Heart left ventricle (tissue), 16 donors: Measurements from ENCODE around the gene SMPDL3A. TPM values are rescaled to one million over a fixed set of nuclear protein-coding genes. Genes with fewer than 3 reads are reported as not detected.

Experiments
- ATAC-seq, 4 donors: fragments of 200-7000 bp; cut with Tn5 transposase; one replicate each; pipeline ENCODE4 v1.9.1; 2020 to 2022; ENCODE audit warnings: moderate library complexity in 4 of 4, mild to moderate bottlenecking in 3 of 4, moderate number of reproducible peaks in 1 of 4
- DNase-seq, 5 donors: peaks; one replicate each; pipeline ENCODE4 v3.0.0-alpha.2; 2020
- H3K27ac ChIP-seq, 12 donors: fragments of 200-600 bp; sonication (generic) in 4 of 12; one replicate each; pipeline versions ENCODE4 v1.5.0 to v1.8.0; 2016 to 2022; ENCODE audit warnings: mild to moderate bottlenecking in 2 of 12
- H3K27me3 ChIP-seq, 9 donors: fragments of 200-600 bp; sonication (generic) in 2 of 9; one replicate each; pipeline versions ENCODE4 v1.5.1 to v1.8.0; 2016 to 2022; ENCODE audit warnings: mild to moderate bottlenecking in 3 of 9
- H3K36me3 ChIP-seq, 9 donors: fragments of 200-600 bp; sonication (generic) in 2 of 9; one replicate each; pipeline versions ENCODE4 v1.5.0 to v1.8.0; 2018 to 2022; ENCODE audit warnings: mild to moderate bottlenecking in 2 of 9
- H3K4me1 ChIP-seq, 12 donors: fragments of 200-600 bp; sonication (generic) in 4 of 12; one replicate each; pipeline versions ENCODE4 v1.5.0 to v1.8.0; 2016 to 2022; ENCODE audit warnings: mild to moderate bottlenecking in 3 of 12
- H3K4me3 ChIP-seq, 12 donors: fragments of 200-600 bp; sonication (generic) in 4 of 12; one replicate each; pipeline versions ENCODE4 v1.5.0 to v1.8.0; 2017 to 2022; ENCODE audit warnings: mild to moderate bottlenecking in 9 of 12, moderate library complexity in 4 of 12
- H3K9me3 ChIP-seq, 12 donors: fragments of 200-600 bp; sonication (generic) in 4 of 12; one replicate each; pipeline versions ENCODE4 v1.5.0 to v1.8.0; 2016 to 2022; ENCODE audit warnings: mild to moderate bottlenecking in 1 of 12
- POLR2A ChIP-seq, 2 donors: fragments of 450-650 bp; IDR thresholded peaks; one replicate each; pipeline ENCODE4 v1.6.1; 2017; ENCODE audit warnings: antibody characterized with exemption in 2 of 2, mild to moderate bottlenecking in 2 of 2, moderate library complexity in 2 of 2
- WGBS, 4 donors: extraction: QIAGEN DNeasy Blood & Tissue Kit in 2 of 4; methylation state at CpG; one replicate each; pipeline versions ENCODE4 v1.1.5 to v1.1.7; 2013 to 2018; 5-methylcytosine and 5-hydroxymethylcytosine counted together
- intact Hi-C, 10 donors: fragments of 100-400 bp; cut with DNase I; formaldehyde crosslinking; loops; one replicate each; pipeline versions ENCODE4 v1.11.1 to v1.14.2; 2022
- polyA plus RNA-seq, 2 donors: library from polyadenylated mRNA; stranded (reverse); fragments of 200-250 nt; gene quantifications; one replicate each; pipeline ENCODE4 v1.2.3, GENCODE V29; 2013
- total RNA-seq, 9 donors: library from RNA; depleted of rRNA in 2 of 9; stranded (reverse); fragments of >200 nt in 2 of 9; fragmentation: NEBNext Ultra II Directional in 3 of 9; extraction: Animal tissue kit (Norgen Biotek cat#: 25700) in 3 of 9; gene quantifications; one replicate each; pipeline versions ENCODE4 v1.1.0 to v1.2.4, GENCODE V29; 2016 to 2023
- TF ChIP-seq, protein P1 (sequence below), 12 donors: fragments of 200-600 bp; sonication (generic) in 4 of 12; IDR thresholded peaks; one replicate each; pipeline versions ENCODE4 v1.5.0 to v1.8.0; 2018 to 2022; ENCODE audit warnings: antibody characterized with exemption in 12 of 12, mild to moderate bottlenecking in 5 of 12
- donor health status: ischemic (EF 13 %, LVEDD 7.1; RV severe dilation, severe dysfunction).
- donor health status: healthy with polysubstance abuse.
- donor health status: DM: no; HTN: yes; CAD: no.
- donor health status: DM: no; HTN: no; CAD: no.
- donor health status: ischemic (EF 25% LVEDD 6.9; RV normal size, moderate dysfunction).
- donor health status: ischemic (EF 25% LVEDD 5.7; RV mildly dilated, moderate dysfunction).
- donor health status: healthy.
- donor health status: DM: yes; HTN: yes; CAD: no.
- donor health status: ischemic (EF 35%, LVEDD 5.7; RV mildly dilated, moderate dysfunction).
- donor health status: nonischemic (EF 11% LVEDD 7.7; RV severe dilation, severe dysfunction).
- donor health status: DM: yes; HTN: yes; CAD: no.
- donor health status: PGD.
- donor health status: ischemic (EF 29% LVEDD 5.4; RV normal size, mild dysfunction).
- donor health status: nonischemic (EF 23%, LVEDD 6.1; RV moderate dilation, normal function).

SMPDL3A gene
- total and polyA plus RNA-seq, 11 donors, result 3.5 to 10.4 (median 4.6) TPM

DNA sequence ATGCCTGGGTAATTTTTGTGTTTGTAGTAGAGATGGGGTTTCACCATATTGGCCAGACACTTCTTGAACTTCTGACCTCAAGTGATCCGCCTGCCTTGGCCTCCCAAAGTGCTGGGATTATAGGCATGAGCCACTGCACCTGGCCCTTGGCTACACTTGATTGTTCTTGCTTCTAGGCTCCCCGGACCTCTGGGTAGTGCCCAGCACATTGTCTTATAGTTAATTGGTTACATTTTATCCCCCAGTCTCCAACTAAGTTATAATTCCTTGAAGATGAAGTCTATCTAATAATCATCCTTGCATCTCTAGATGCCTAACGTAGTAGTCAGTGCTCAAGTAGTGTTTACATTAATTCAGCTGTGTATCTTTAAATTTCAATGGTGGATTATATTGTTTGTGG is 11.8 kb downstream of the SMPDL3A start:
- Histone ChIP-seq H3K4me1 (peaks cover 0 to 6% (median 0%) of the 10 kb centered on the region in 12 donors), H3K27me3 (no peaks in the 10 kb centered on the region), H3K9me3 (no peaks in the 10 kb centered on the region), H3K36me3 (peaks cover 0 to 16% (median 10%) of the 10 kb centered on the region in 9 donors), H3K4me3 (no peak overlapping the region), H3K27ac (no peak overlapping the region)
- 78 to 92% (median 91%) methylated on average over 3 of the region's 3 CpGs for WGBS, 4 donors
- intact Hi-C loops, result no loop called here
- DNase-seq, result no peak
- ATAC-seq, result no peak
- no peak for TF ChIP-seq POLR2A (IDR thresholded peaks at IDR 0.05)
- TF ChIP-seq, protein P1, sequence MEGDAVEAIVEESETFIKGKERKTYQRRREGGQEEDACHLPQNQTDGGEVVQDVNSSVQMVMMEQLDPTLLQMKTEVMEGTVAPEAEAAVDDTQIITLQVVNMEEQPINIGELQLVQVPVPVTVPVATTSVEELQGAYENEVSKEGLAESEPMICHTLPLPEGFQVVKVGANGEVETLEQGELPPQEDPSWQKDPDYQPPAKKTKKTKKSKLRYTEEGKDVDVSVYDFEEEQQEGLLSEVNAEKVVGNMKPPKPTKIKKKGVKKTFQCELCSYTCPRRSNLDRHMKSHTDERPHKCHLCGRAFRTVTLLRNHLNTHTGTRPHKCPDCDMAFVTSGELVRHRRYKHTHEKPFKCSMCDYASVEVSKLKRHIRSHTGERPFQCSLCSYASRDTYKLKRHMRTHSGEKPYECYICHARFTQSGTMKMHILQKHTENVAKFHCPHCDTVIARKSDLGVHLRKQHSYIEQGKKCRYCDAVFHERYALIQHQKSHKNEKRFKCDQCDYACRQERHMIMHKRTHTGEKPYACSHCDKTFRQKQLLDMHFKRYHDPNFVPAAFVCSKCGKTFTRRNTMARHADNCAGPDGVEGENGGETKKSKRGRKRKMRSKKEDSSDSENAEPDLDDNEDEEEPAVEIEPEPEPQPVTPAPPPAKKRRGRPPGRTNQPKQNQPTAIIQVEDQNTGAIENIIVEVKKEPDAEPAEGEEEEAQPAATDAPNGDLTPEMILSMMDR (IDR thresholded peaks at IDR 0.05), result no peak

DNA sequence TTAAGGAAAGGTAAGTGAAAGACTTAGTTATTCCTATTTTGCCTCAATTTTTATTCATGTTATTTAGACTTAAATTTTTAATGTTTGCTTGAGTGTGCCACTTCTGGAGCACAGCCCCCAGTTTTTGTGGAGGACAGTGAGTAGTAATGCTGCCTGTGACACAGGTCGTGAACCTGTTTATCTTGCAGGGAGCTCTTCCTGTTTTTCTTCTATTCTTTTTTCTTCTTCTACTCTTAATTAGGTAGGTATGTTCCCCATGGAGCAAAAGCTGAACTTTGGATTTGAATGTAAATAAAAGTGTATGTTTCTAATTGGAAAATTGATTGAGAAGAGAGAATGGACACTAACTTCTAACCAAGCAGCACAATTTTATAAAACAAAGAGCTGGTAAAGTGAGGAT is 12.3 kb downstream of the SMPDL3A start:
- no peak overlapping the region for H3K27ac ChIP-seq
- 75 to 85% (median 81%) methylated on average over 1 of the region's 1 CpG for WGBS, 4 donors
- TF ChIP-seq POLR2A (IDR thresholded peaks at IDR 0.05), result no peak
- TF ChIP-seq, protein P1 (IDR thresholded peaks at IDR 0.05), result no peak

DNA sequence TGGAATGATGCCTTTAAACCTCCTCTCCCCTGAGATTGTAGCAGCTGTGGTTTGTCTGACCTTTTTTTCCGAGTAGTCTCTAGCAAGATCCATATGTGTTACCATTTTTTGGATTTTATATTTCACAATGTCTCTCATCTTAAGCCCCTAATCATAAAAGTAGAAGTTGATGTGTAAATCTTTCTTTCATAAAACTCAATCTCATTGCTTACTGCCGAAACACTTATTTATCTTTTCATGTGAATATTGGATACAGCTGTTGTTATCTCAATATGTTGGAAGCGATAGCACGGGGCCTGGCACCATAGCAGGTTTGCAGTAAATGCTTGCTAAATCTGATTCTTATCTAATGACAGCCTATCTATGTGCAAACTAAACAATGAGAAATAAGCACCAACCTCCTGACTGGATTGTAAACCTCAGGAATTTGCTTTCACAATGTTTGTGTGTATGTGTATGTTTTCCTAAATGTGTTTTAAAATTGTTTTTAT is 14.2 kb downstream of the SMPDL3A start:
- DNase-seq (no peak), ATAC-seq (no peak)
- H3K4me1 ChIP-seq, result peaks cover 0 to 3% (median 0%) of the 10 kb centered on the region in 12 donors
- peaks cover 0 to 18% (median 10%) of the 10 kb centered on the region in 9 donors for H3K36me3 ChIP-seq
- no peaks in the 10 kb centered on the region for H3K27me3 ChIP-seq
- H3K9me3 ChIP-seq, result no peaks in the 10 kb centered on the region
- no peak overlapping the region for H3K27ac ChIP-seq
- TF ChIP-seq, protein P1 (IDR thresholded peaks at IDR 0.05), result no peak
- TF ChIP-seq POLR2A (IDR thresholded peaks at IDR 0.05), result no peak
- intact Hi-C loops, result no loop called here
- WGBS, 4 donors, result 17 to 53% (median 19%) methylated on average over 4 of the region's 4 CpGs
- no peak overlapping the region for H3K4me3 ChIP-seq

More for the DNA sequence above, 12.3 kb downstream of the SMPDL3A start:
- Histone ChIP-seq H3K27me3 (no peaks in the 10 kb centered on the region), H3K9me3 (no peaks in the 10 kb centered on the region), H3K36me3 (peaks cover 0 to 19% (median 11%) of the 10 kb centered on the region in 9 donors), H3K4me3 (no peak overlapping the region), H3K4me1 (peaks cover 0 to 6% (median 0%) of the 10 kb centered on the region in 12 donors)
- ATAC-seq (no peak), DNase-seq (no peak)
- intact Hi-C loops, result no loop called here

DNA sequence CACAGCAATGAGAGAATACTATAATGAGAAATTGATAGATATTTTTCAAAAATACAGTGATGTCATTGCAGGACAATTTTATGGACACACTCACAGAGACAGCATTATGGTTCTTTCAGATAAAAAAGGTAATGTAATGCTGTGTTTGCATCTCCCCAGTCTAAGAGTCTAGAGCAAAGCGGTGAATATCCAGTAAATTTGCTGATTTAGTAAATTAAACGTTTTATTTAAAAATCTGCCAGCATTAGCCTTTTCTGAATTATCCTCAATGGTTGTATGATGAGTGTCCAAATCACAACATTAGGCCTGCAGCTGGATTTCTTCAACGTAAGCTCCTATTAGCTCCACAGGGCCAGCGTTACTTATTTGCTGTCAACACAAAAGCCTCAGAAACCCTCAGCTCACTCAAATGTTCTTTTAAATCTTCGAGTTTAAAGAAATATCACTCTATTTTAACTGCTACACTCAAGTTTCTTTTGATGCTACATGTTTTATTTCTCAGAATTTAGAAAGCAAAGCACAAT is 16.0 kb downstream of the SMPDL3A start:
- peaks cover 0 to 30% (median 11%) of the 10 kb centered on the region in 9 donors for H3K36me3 ChIP-seq
- no peak for DNase-seq
- WGBS, 4 donors, result 64 to 74% (median 73%) methylated on average over 5 of the region's 5 CpGs
- no peaks in the 10 kb centered on the region for H3K27me3 ChIP-seq
- H3K9me3 ChIP-seq, result no peaks in the 10 kb centered on the region
- no peak overlapping the region for H3K27ac ChIP-seq
- TF ChIP-seq POLR2A (IDR thresholded peaks at IDR 0.05), result no peak
- TF ChIP-seq, protein P1 (IDR thresholded peaks at IDR 0.05), result no peak
- no peaks in the 10 kb centered on the region for H3K4me1 ChIP-seq
- no peak for ATAC-seq
- intact Hi-C loops, result no loop called here
- no peak overlapping the region for H3K4me3 ChIP-seq
